NCI-H1436 (cell line): ENCODE results near the gene MMEL1.
"Not testable (repeated sequence)": the region's sequence is repeated elsewhere in the genome, so short reads cannot be mapped to it uniquely, and the experiment has no call there.

Experiments
- DNase-seq: peaks from one replicate; lab custom pipeline; 2025; lab: John Stamatoyannopoulos, UW

The MMEL1 gene

DNA sequence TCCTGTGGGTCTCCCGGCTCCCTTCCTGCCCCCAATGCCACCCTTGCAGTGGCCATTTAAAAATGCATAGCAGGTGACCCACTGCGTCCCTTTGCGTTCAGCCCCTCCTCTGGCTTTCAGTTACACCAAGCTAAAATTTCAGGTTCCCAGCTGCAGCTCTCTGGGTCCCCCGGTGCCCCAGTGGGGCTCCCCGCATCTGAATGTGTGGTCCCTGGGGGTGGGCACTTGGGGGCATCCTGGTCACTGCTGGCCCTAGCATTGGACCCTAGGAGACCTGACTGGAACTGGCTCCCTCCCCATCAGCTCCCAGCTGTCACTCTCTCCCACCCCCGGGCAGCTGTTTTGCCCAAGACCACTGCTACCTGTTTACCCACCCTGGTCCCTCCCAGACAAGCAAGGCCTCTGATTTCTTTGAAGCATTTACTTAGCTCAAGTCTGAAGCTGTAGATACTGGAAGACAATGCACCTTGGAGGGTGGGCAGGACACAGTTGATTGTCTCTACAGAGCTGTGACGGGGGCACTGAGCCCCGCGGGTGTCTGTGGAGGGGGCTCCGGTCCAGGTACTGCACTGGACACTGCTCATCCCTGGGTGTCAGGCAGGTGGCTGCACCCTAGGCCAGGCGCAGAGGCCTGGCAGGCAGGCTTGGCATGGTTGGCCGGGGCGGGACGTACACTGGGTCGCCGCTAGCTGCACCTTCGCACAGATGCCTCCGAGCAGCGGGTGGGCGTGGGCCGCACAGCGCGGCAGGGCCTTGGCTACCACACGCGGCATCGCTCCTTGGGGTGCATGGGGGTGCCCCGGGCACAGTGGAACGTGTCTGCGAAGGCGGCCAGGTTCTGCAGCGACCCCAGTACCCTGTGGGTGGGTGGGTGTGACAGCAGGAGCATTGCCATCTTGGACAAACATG, 42.3 kb downstream of the MMEL1 start:
- DNase-seq = no peak

- no peak for DNase-seq
Measured at GRCh38 chr1:2589431-2590232, 43.2 kb downstream of the MMEL1 start.

DNA sequence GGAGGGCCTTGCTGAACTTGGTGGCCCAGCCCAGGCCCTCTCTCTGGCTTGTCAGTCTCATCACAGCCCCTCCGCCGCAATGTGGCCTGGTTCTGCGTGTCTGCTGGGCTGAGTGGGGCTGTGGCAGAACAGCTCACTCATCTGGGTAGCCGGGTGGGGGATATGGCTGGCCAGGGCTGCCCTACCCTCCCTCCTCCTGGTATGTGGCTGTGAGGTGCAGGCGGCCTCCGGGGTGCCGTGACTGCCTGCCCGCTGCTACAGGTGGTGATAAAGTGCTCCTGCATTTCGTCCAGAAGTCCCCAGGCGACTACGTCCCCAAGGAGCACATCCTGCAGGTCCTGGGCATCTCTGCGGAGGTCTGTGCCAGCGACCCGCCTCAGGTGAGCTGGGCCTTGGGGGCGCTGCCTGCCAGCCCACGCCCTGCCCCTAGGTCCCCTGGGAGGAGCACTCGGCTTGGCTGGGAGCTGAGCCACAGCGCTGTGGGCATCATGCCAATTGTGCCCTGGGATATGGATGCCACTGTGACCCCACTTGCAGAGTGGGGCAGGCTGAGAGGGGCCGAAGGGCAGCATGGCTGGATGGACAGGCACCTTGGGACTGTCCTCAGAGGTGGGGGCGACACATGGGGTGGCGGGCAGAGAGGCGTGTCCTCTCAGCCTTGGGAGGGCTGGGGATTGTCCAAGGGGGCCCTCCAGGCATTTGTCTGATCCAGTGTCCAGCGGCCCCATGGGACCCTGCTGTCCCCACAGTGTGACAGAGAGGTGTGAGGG, 44.0 kb downstream of the MMEL1 start:
- no peak for DNase-seq

GRCh38 chr1:2587860-2588571, 44.8 kb downstream of the MMEL1 start:
- DNase-seq = no peak

GRCh38 chr1:2587071-2587859, 45.6 kb downstream of the MMEL1 start:
- no peak for DNase-seq

GRCh38 chr1:2586154-2587070, 46.4 kb downstream of the MMEL1 start, which contains the start of gene PRXL2B:
PRXL2B (plus strand) TSS chr1:2586777; CDS start chr1:2586886, 109 bp downstream.
- peak; percentile 95 for DNase-seq

- DNase-seq = no peak
Measured at GRCh38 chr1:2585318-2586092, 47.3 kb downstream of the MMEL1 start.

GRCh38 chr1:2584686-2585317, 48.0 kb downstream of the MMEL1 start:
- no peak for DNase-seq

DNA sequence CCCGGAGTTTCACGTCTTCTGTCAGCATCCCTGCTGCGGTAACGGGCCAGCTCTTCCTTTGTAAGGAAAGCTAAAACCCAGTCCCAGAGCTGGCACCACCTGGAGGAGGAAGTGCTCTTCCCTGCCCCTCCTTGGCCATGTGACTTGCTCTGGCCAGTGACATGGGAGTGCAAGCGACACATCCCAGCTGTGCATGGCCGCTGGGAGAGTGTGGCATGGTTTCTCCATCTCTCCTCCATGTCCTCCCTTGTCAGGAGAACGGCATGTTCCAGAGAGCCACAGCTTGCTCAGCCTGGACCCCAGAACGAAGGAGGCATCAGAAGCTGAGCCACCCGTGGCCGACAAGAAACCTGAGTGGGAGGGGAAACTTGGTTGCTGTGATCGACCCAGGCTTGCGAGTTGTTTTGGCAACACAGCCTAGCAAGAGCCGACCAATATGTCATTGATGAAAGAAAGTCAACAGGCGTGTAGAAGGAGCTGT, 48.9 kb downstream of the MMEL1 start:
- DNase-seq = no peak

DNA sequence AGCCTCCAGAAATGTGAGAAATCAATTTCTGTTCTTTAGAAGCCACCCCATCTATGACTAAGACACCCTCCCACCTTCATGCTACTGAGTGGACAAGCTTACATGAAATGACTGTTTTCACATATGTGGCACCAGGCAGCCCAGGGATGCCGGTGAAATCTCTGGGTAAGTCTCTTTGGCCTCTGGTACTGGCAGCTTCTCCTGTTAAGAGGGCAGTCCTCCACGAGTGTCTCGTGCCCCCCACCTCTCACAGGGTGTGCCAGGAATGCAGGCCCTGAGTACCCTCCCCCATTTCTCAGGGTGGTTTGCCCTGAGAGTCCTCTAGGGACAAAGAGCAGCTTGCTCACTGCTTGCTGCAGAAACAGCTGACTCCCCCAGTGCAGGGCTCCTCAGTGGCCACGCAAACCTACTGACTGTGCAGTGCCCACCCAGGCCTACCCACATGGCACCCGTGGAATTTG, 49.5 kb downstream of the MMEL1 start:
- DNase-seq = no peak

GRCh38 chr1:2582391-2582790, 50.4 kb downstream of the MMEL1 start:
- DNase-seq = no peak

DNA sequence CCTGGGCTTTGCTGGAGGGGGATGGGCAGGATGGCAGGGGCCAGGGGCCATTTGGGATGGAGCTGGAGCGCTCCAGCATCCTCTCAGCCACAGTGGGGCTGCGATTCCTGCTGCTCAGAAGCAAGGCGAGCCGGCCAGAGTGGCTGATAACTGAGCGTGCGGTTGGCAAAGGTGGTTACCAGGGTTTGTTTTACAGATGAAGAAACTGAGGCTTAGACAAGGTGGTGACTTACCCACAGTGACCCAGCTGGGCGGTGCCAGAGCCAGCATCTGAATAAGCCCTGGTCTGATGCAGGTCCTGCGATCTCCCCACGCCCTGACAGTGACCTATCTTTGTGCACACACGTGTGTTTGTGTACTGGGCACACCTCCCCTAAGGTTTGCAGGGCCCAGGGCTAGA, 52.1 kb downstream of the MMEL1 start:
- no peak for DNase-seq

DNA sequence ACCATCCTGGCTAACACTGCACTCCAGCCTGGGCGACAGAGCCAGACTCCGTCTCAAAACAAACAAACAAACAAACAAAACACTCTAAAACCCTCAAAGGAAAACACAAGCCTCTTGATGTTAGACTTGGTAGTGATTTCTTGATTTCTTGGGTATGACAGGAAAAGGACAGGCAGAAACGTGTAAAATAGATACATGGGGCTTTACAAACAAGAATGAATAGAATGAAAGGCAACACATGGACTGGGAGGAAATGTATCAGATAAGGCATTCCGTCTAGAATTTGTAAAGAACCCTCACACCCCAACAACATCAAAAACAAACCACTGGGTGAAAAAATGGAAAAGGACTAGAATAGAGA, 54.1 kb downstream of the MMEL1 start:
- no peak for DNase-seq

GRCh38 chr1:2577565-2578075, 55.2 kb downstream of the MMEL1 start:
- DNase-seq = not testable (repeated sequence)

DNA sequence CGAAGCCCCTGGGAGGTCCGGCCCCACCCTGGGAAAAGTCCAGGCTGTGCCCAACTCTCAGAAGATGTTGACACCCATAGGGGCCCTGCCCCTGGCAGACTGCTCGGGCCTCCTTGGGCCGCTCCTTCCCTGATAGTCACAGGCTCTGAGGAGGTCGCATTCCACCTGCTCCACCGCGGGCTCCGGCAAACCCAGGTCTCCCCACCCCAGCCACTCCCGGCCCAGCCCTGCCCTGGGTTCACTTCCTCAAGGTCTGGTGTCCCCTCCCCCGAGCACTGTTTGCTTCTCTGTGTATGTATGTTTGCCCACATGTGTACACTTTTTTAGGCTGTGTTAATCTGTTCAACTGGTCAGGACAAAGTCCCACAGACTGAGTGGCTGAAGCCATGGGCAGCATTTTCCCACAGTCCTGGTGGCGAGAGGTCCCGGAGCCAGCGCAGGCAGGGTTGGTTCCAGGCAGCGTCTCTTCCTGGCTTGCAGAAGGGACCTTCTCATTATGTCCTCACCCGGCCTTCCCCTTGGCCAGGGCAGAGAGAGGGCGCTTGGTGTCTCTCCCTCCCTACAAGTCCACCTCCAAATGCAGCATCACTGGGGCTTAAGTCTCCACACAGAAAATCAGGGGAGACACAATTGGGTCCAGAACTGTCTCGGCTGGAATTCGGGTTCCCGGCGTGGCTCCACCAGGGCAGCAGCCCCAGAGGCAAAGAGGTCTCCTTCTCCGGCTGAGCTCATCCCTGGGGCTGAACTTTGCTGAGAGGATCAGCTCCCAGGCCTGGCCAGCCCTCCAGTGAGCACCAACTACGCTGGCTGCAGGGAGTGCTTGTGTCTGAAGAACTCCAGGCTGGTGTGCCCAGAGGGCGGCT, 56.8 kb downstream of the MMEL1 start:
- no peak for DNase-seq

DNA sequence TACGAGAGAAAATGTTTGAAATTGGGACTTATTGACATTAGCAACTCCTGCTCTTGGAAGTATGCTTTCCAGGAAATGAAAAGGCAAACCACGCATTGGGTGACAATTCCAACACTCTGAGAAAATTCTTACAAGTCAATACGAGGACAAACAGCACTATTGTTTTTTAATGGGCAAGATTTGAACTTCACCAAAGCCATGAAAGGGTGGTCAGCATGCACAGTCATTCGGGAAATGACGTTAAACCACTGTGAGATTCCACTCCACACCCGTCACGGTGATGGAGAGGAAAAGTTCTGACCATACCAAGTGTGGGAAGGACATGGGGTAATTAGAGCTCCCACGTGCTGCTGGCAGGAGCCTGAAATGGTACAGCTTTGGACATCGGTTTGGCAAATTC, 58.5 kb downstream of the MMEL1 start:
- DNase-seq = no peak
